ENCODE measurements around the gene STK36. TPM values are rescaled to one million over a fixed set of nuclear protein-coding genes. Genes with fewer than 3 reads are reported as not detected.

The STK36 gene
- total RNA-seq, 1 donor from 2014 or later = 19.6 TPM

- DNase-seq (ENCODE audit: low spot score) = no peak
Measured at GRCh38 chr2:218716070-218716469, 44.2 kb downstream of the STK36 start.

GRCh38 chr2:218717262-218717661 lies 45.4 kb downstream of the STK36 start:
- DNase-seq (ENCODE audit: low spot score) = no peak

GRCh38 chr2:218718058-218718457 lies 46.2 kb downstream of the STK36 start:
- DNase-seq (ENCODE audit: low spot score) = no peak

- DNase-seq (ENCODE audit: low spot score) = no peak
Measured at GRCh38 chr2:218719457-218719856, 47.6 kb downstream of the STK36 start.

GRCh38 chr2:218720048-218721041 lies 48.5 kb downstream of the STK36 start:
- no peak for DNase-seq (ENCODE audit: low spot score)

- no peak for DNase-seq (ENCODE audit: low spot score)
Measured at GRCh38 chr2:218721488-218721887, 49.6 kb downstream of the STK36 start.

- no peak for DNase-seq (ENCODE audit: low spot score)
Measured at GRCh38 chr2:218721934-218722333, 50.0 kb downstream of the STK36 start.

- DNase-seq (ENCODE audit: low spot score) = no peak
Measured at GRCh38 chr2:218722419-218722818, 50.5 kb downstream of the STK36 start.

GRCh38 chr2:218722876-218723785 lies 51.2 kb downstream of the STK36 start:
- DNase-seq (ENCODE audit: low spot score) = no peak

- DNase-seq (ENCODE audit: low spot score) = no peak
Measured at GRCh38 chr2:218726004-218726574, 54.2 kb downstream of the STK36 start.

GRCh38 chr2:218727502-218728165 lies 55.7 kb downstream of the STK36 start:
- DNase-seq (ENCODE audit: low spot score) = no peak

GRCh38 chr2:218729640-218730039 lies 57.8 kb downstream of the STK36 start:
- no peak for DNase-seq (ENCODE audit: low spot score)

- no peak for DNase-seq (ENCODE audit: low spot score)
Measured at GRCh38 chr2:218732052-218732760, 60.3 kb downstream of the STK36 start.

GRCh38 chr2:218732761-218733158 lies 60.9 kb downstream of the STK36 start:
- DNase-seq (ENCODE audit: low spot score) = no peak

GRCh38 chr2:218733171-218734021 lies 61.5 kb downstream of the STK36 start:
- DNase-seq (ENCODE audit: low spot score) = no peak

- DNase-seq (ENCODE audit: low spot score) = no peak
Measured at GRCh38 chr2:218734190-218734975, 62.5 kb downstream of the STK36 start.

- DNase-seq (ENCODE audit: low spot score) = no peak
Measured at GRCh38 chr2:218736531-218736930, 64.6 kb downstream of the STK36 start.

GRCh38 chr2:218743068-218743467 lies 71.2 kb downstream of the STK36 start:
- DNase-seq (ENCODE audit: low spot score) = no peak

GRCh38 chr2:218744615-218745014 lies 72.7 kb downstream of the STK36 start:
- DNase-seq (ENCODE audit: low spot score) = no peak

All from mesenteric fat pad (tissue), 1 donor.